Omental fat pad (tissue), 4 donors: Measurements from ENCODE around the gene SDK2. TPM values are rescaled to one million over a fixed set of nuclear protein-coding genes. Genes with fewer than 3 reads are reported as not detected.

Experiments
- ATAC-seq: fragments of 150-250 bp; one replicate; pipeline ENCODE4 v1.9.1; 2016; ENCODE audit warnings: mild to moderate bottlenecking, moderate library complexity; ENCODE audit not compliant: low FRiP score
- DNase-seq: peaks from one replicate; pipeline ENCODE4 v3.0.0-alpha.2; 2019; ENCODE audit warnings: low spot score
- CTCF ChIP-seq, 3 donors: fragments of 450-650 bp; IDR thresholded peaks; one replicate each; pipeline ENCODE4 v1.5.1; 2016 to 2017; ENCODE audit warnings: antibody characterized with exemption in 3 of 3, mild to moderate bottlenecking in 3 of 3, moderate library complexity in 2 of 3
- total RNA-seq, 4 donors: library from RNA; depleted of rRNA; stranded (reverse); fragments of >200 nt; gene quantifications; one replicate each; pipeline ENCODE4 v1.1.0, GENCODE V29; 2016

The SDK2 gene
- total RNA-seq, 4 donors from 2014 or later: 0.46 to 1.4 (median 0.64) TPM

GRCh38 chr17:73595479-73595878 lies 48.8 kb downstream of the SDK2 start:
- DNase-seq: no peak
- TF ChIP-seq CTCF (IDR thresholded peaks at IDR 0.05): no peak
- no peak for ATAC-seq

GRCh38 chr17:73595068-73595467 lies 49.2 kb downstream of the SDK2 start:
- no peak for TF ChIP-seq CTCF (IDR thresholded peaks at IDR 0.05)
- no peak for ATAC-seq
- no peak for DNase-seq

GRCh38 chr17:73594598-73594997 lies 49.6 kb downstream of the SDK2 start:
- ATAC-seq: no peak
- TF ChIP-seq CTCF (IDR thresholded peaks at IDR 0.05): no peak
- no peak for DNase-seq

GRCh38 chr17:73594025-73594424 lies 50.2 kb downstream of the SDK2 start:
- DNase-seq: no peak
- no peak for ATAC-seq
- TF ChIP-seq CTCF (IDR thresholded peaks at IDR 0.05): no peak

- no peak for DNase-seq
- ATAC-seq: no peak
- no peak for TF ChIP-seq CTCF (IDR thresholded peaks at IDR 0.05)
Measured at GRCh38 chr17:73593249-73593965, 50.8 kb downstream of the SDK2 start.

- no peak for TF ChIP-seq CTCF (IDR thresholded peaks at IDR 0.05)
- DNase-seq: no peak
Measured at GRCh38 chr17:73592501-73592961, 51.7 kb downstream of the SDK2 start.

GRCh38 chr17:73592079-73592415 lies 52.2 kb downstream of the SDK2 start:
- TF ChIP-seq CTCF (IDR thresholded peaks at IDR 0.05): no peak
- DNase-seq: no peak
- no peak for ATAC-seq

More at GRCh38 chr17:73592501-73592961, 51.7 kb downstream of the SDK2 start:
- ATAC-seq: no peak
